ENCODE data around the gene TLL2.

Gene TLL2

GRCh38 chr10:96420228-96421009, 93.3 kb downstream of the TLL2 start:
- DNase-seq, result no peak

DNA sequence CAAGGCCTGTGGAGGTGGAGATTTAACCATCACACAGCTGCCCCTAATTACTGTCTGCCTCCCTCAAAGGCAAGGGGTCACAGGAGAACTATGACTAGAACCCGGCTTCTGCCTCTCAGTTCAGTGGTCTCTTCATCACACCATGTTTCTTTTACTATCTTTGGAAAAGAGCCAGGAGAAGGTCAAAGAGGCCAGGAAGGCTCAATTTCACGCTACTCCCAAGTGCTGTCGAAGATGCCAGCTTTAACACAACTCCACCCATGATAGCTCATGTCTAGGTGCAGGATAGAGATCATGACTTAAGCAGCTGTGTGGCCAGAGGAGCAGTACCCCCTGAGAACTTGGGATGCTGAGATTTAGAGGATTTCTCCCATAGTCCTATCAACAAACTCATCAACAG, 94.4 kb downstream of the TLL2 start:
- DNase-seq, result no peak

DNA sequence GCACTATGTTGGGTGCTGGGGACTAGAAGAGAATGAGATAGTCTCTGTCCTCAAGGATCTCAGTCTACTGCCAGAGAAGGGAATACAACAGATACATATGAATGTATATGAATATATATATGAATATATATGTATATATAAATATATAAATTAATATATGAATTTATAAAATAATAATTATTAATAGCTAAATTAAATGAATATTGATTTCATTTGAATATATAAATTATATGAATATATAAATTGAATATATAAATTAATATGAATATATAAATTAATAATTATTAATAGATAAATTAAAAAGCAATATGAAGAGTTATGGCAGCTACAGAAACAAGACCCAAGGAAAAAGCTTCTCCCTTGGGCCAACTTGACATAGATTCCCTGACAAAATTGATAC, 95.1 kb downstream of the TLL2 start:
- DNase-seq, result no peak

DNA sequence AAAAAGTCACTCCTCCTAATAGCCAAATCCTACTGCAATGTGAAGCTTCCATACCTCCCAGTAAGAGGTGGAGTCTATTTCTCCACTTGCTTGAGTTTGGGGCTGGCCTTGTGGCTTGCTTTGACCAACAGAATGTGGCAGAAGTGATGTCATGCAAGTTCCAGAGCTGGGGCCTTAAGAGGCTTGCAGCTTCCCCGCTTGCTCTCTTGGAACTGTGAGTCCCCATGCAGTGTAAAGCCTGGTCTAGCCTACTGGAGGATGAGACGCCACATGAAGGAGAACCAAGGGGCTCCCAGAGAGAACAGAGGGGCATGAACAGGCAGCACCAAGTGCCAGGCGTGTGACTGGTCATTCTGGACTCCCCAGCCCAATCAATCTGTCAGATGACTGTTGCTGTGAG, 96.3 kb downstream of the TLL2 start:
- DNase-seq, result no peak

DNA sequence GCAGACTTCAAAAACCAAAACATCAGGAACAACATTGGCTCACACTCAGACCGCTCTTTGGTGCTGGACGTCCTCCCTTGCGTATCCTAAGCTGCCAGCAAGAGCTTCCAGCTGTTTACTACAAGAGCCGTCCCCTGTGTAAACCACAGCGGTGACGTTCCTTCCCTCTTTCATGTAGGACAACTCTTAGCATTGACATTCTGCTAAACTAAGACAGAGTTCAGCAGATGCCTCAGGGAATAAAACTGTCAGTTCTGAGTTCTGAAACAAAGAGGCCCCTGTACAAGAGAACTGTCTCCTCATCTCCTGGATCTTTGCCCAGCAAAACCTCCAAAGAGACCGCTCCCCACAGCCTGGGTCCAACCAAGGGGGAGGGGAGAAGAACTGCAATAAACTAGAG, 97.1 kb downstream of the TLL2 start:
- no peak for DNase-seq

- no peak for DNase-seq
Measured at GRCh38 chr10:96415891-96416554, 97.7 kb downstream of the TLL2 start.

GRCh38 chr10:96415150-96415890, 98.4 kb downstream of the TLL2 start:
- DNase-seq, result no peak

- DNase-seq, result no peak
Measured at GRCh38 chr10:96414303-96414702, 99.4 kb downstream of the TLL2 start.

- peak; percentile 24 to 68 for DNase-seq
Measured at GRCh38 chr10:96413151-96413787, 100.5 kb downstream of the TLL2 start.

DNA sequence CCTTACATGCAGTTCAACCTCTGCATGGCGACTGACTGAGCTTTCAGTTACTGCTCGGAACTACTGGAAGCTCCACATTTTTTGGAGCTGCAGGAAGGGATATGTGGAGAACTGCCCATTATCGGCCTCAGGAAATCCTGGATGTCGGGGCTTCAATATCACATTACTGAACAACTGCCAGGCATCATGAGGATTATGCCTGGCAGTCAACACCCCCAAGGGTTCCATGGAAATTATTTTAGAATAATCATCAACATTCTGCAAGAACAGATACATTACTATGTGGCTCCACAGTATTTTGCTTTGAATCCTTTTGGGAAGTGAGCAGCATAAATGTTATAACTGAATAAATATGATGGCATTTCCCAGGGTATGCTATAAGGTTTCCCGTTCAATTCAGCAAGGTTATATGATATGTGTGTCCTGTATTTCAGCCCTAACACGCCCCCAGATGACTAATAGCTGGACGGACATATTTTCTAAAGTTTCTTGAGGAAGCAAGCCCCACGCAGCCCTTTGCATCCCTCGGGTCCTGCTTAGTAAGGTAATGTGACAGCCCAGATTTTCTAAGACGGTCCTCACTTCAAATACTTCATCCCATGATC, 101.9 kb downstream of the TLL2 start:
- DNase-seq, result no peak

DNA sequence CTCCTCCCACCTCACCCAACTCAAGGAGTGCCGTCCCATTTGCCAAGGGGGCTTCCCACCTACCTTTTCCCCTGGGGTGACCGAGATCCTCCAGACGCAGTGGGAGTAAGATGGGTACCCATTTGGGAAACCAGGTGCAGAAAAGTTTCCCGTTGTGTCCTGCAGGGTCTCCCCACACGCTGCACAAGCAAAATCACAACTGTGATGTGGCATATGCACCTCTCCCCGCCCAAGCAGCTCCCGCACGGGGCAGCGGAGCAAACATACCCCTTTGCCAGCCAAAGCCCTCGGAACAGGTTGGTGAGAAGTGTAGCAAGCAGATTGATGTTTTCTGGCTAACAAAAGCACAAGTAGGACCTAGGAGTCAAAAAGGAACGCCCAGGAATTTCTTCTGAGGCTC, 103.4 kb downstream of the TLL2 start:
- DNase-seq, result no peak

GRCh38 chr10:96408201-96408600, 105.5 kb downstream of the TLL2 start:
- DNase-seq, result no peak

- no peak for DNase-seq
Measured at GRCh38 chr10:96407560-96408069, 106.1 kb downstream of the TLL2 start.

DNA sequence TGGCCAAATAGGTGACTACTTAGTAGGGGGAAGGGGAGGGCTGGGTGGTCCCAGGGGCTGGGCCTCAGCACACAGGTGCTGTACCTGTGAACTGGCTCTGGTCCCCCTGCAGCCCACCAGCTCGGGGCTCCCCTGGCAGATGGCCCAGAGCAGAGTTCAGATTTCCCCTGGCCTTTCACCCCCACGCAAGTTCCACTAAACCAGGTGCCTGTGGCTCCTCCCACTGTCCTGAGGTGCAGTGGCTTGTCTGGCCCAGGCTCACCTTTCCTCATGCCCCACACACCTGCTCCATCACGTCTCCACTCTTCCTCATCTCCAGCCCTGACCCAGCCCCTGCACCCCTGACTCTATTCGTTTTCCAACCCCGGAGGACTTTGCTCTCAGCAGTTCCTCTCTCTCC, 107.6 kb downstream of the TLL2 start:
- DNase-seq, result no peak

DNA sequence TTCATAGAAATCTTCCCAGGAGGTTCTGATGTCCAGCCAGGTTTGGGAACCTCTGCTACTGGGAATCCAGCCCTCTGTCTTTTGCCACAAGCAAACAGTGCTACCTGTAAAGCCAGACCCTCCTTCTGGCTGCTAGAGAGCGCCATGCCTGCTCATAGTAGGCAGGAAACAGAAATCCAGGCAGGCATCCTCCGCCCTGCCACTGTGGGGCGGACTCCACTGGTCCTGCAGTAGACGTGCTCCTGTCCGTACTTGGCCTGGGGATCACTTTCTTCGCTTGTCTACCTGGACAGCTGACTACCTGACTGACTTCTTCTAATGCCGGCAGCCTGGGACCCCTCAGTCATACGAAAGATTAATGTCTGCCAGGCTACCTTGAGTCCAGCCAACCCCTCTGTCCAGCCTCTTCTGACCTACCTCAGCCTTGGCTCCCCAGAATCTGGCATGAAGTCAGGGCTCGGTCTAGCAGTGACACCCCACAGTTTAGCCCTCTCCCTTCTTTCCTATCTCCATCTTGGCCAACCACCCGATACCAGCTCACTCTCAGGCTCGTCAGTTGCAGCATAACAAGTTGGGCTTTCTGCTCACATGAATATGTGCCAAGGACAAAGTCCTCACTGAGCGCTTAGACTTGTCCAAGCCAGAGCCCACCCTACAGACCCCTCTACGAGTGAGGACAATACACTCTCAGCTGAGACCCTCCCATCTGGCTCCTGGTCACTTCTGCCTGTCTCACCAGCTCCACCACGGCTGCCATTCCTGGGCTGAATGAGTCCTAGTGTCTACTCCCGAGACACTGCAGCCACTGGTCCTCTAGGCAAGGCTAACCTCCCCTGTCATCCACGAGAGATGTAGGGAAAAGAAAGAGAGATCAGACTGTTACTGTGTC, 111.1 kb downstream of the TLL2 start:
- DNase-seq, result no peak

- DNase-seq, result no peak
Measured at GRCh38 chr10:96401036-96401435, 112.7 kb downstream of the TLL2 start.

DNA sequence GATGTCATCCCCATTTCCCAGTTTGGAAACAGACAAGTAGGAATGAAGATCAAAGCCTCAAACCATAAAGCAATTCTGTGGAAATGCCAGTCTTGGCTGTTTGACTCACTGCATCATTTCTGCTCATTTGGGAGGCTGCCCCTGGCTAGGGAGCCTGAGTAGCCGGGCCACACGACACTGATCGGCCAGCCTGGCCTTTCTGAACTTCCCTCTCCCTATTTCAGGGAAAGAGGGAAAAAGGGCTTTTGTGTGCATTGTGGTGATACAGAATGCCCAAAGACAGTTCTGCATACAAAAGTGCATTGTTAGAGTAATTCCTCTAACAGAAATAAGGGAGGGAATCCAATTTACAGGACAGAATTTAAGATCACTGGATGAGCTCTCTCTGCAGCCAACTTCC, 113.3 kb downstream of the TLL2 start:
- DNase-seq, result no peak

- no peak for DNase-seq
Measured at GRCh38 chr10:96397902-96398301, 115.8 kb downstream of the TLL2 start.

DNA sequence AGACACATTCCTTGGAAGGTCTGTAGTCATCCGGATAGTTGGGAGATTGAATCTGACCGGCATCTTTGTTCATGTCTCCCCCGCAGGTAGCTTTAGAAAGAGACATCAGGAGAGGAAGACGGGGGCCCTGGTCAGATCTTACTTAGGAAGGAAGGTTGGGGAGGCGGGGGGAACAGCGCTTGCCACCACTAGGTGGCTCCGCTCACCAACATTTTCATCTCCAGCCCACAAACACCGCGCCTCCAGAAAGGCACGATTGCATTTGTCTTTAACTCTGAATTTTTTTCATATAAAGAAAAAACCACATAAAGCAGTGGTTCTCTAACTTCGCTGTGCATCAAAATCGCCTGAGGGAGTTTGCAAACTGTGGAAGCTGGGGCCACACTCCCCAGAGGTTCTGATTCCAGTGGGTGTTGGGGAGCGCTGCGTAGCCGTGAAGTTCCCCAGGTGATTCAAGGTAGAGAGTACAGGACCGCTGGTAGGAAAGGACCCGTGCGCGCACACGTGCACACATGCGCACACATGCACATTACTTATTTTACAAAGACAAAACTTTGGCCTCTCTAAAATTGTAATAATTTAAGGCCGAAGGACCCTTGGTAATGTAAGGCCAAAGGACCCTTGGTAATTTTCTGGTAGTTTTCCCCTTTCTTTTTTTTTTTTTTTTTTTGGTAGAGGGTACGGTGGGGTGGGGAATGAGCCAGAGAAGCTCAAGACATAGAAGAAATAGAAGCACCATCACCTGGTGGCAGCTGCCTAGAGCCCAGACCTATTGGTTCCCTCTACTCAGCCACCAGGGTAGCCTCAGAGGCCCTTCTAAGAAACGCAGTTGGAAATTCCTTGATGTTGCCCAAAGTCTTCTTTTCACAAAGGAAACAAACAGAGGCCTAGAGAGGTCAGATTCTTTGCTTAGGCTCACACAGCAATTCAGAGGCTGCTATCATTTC, 117.5 kb downstream of the TLL2 start:
- DNase-seq, result peak in 1 of 2 experiments; percentile 26

DNA sequence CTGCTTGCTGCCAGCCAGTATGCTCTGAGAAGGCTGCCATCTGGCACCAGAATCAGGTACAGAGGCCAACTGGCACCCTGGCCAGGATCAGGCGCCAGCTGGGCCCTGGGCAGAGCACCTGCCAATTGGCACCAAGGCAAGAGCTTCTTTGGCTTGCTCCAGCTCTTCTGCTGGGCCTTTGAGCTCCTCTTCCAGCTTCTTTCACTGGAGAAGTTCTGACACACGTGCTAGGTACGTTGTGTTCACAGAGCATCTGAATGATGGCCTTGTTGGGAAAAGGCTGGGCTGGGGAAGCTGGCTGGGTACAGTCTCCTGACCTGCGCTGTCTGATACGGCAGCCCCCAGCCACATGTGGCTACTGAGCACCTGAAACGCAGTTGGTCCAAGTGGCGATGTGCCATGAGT, 123.3 kb downstream of the TLL2 start:
- peak; percentile 90 to 95 for DNase-seq
